ENCODE data around the gene HOXD9.

GRCh38 chr2:176160251-176160985, 37.9 kb downstream of the HOXD9 start:
- TF ChIP-seq EZH2phosphoT487 (IDR thresholded peaks at IDR 0.05; ENCODE audit: borderline replicate concordance) (no peak), CTCF (conservative IDR thresholded peaks at IDR 0.05; ENCODE audit: low read length) (no peak)

Data from Loucy (cell line).